GM21390 (cell line): ENCODE results near the gene MCL1.
"Not testable (repeated sequence)": the region's sequence is repeated elsewhere in the genome, so short reads cannot be mapped to it uniquely, and the experiment has no call there.

ENCODE experiments used
- ATAC-seq: cut with Tn5 transposase; IDR thresholded peaks from one replicate; pipeline ENCODE4 v1.9.1; 2021; ENCODE audit not compliant: unreplicated experiment

The MCL1 gene

GRCh38 chr1:150579110-150579944 lies at the start of gene MCL1:
TSS of gene MCL1 (minus strand) at chr1:150579610. CDS start at chr1:150579530, 80 bp downstream.
- ATAC-seq, result peak; percentile 81

DNA sequence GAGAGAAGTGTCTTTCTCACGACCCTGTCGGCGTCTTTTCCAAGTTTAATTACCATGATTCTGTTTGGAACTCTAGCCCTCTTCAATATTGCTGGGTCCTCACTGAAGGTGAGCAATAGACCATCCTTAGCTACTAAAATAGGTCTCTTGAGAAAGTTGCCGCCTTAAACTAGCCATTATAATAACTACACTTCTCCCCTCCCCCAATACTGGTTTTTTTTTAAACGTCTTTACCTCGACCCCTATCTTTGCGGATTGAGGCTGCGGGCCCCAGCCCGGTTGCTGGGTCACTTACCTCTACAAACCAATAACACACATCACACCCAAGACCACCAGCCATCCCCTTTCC lies 49.3 kb upstream of the MCL1 start:
- no peak for ATAC-seq

GRCh38 chr1:150627826-150628410 lies 48.5 kb upstream of the MCL1 start:
- no peak for ATAC-seq

DNA sequence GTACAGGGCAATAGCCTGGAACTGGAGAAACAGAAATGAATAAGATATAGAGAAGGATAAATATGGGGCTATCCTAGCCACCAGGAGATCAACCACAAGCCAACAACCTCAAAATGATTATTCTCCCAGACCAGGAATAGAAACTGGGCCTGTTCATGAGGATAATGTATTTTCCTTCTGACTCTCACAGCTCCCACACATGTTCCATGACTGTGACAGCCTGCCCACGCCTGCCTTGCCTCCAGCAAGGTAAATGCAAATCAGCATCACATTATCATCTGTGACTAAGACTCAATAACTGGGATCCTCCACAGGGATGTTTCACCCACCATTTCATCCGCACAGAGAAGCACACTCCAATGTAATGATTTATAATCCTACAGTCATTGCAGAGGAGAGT lies 46.7 kb upstream of the MCL1 start:
- ATAC-seq, result no peak

GRCh38 chr1:150624546-150624945 lies 45.1 kb upstream of the MCL1 start:
- ATAC-seq, result not testable (repeated sequence)

DNA sequence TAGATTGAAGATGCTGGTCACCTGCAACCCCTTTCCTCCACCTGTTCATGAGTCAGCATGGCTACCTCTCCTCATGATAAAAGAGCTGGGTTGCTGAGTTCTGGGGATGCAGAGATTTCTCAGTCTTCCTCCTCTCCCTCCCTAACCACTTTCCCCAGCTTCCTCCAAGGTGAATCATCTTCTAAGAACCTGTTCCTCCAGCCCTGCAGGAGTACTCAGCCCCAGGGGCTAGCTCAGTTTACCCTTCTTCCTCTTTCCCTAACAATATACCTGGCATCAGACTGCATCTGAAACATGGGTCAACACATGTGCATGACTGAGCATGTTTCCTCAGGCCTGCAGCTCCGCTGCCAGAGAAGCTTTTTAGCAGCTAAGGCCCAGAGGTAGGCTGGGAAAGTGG lies 44.7 kb upstream of the MCL1 start:
- not testable (repeated sequence) for ATAC-seq

DNA sequence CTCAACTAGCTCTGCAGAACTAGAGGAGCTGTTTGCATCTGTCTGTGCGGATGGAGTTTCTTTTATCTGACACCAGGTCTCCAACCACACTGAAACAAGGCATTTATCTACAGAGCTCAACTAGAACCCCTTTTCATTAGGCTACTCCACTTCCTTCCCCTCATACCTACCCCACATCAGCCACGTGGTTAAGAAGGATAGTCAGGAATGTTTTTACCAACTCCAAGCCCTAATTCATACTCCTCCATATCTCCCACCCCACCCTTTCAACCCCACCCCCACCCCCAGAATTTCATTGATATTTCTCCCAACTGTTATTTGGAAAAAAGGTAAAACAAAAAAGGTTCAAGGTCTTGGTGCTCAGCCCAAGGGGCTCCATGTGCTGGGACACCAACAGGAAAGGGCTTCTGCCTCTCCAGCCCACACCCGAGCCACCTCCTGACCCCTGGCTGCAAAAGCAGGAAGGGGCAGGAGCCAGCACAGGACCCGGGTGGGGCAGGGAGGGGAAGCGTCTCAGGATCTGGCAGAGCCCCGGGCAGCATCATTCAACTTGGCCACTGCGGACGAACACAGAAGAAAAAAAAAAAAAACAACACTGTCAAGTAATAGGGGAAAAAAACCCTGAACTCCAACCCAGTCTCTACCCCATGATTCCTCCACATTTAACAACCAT lies 43.0 kb upstream of the MCL1 start:
- ATAC-seq, result no peak

DNA sequence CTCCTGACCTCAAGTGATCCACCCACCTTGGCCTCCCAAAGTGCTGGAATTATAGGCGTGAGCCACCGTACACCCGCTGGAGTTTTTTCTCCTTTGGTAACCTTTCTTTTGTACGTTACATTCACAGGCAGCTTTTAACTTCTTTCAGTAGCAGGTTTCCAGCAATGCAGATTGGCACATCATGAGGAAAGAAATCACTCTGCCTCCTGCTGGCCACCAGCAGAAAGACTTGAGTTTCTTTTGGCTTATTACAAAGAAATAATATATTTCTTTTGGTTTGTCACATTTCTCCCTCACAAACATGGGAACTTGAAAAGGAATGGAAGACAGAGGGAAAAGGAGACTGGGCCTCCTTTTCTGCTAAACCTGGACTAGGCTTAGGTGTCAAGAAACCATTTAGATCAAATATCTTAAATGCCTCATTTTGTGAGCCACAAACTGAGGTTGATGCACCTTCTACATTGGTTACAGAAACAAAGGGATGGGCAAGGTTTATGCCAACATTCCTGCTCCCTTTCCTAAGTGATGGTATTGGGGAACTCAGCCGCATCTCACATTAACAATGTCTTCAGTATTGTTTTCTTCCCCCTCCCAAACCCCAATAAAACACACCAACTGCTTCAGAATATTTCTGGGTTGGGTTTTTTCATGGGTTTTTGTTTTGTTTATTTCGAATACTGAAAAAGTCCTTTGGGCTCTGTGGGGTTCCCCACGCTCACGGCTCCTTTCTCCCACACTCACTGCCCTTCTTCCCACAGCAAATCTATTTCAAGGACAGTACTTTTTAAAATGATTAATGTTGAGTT lies 42.3 kb upstream of the MCL1 start:
- no peak for ATAC-seq

DNA sequence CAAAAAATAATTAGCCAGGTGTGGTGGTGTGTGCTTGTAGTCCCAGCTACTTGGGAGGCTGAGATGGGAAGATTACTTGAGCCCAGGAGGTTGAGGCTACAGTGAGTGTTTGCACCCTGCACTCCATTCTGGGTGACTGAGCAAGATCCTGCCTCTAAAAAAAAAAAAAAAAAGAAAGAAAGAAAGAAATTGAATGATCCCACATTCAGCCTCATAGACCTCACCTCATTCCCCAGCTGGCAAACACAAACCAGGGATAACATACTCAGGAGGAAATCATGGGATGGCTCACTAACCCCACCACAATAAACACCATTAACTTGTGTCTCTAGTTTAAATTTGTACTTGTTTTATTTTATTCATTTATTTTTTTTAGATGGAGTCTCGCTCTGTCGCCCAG lies 41.5 kb upstream of the MCL1 start:
- ATAC-seq, result no peak

DNA sequence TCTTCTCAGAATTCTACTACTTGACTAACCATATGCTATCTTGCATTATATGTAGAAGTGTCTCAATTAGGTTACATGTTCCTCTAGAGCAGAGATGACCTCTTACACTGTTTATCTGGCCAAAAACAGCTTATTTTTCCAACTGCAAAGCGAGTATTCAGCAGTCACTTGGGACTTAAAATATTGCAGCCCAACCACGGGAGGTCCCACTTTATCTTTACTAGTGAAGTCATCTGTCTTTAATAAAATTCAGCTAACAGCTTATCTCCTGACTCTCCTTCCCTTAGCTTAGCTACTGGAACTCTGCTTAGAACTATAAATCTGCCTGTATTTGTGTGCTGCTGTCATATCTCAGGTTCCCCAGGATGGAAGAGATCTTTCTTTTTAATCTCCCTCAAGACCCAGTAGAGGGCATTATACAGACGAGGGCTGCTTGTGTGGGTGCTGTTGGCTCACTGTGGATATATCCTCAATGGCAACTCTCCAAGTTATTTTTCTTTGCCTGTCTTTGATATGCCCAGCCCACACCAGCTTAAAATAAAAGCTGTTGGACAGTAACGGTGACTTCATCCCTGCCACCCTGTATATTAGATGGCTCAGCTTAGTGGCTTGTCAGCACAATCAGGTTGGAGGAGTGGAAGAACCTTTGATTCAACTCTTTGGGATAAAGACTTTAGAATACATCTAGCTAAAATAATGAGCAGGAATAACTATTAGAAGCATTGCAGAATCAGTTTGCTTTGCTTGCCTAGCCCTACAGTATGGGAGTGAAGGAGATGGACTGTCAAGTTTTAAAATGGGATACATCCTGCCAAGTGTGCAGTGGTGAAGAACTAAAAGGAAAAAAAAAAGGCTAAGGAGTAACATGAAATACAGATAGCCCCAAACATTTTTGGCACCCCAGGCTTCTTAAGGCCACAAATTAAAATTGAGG lies 40.4 kb upstream of the MCL1 start:
- ATAC-seq, result no peak

DNA sequence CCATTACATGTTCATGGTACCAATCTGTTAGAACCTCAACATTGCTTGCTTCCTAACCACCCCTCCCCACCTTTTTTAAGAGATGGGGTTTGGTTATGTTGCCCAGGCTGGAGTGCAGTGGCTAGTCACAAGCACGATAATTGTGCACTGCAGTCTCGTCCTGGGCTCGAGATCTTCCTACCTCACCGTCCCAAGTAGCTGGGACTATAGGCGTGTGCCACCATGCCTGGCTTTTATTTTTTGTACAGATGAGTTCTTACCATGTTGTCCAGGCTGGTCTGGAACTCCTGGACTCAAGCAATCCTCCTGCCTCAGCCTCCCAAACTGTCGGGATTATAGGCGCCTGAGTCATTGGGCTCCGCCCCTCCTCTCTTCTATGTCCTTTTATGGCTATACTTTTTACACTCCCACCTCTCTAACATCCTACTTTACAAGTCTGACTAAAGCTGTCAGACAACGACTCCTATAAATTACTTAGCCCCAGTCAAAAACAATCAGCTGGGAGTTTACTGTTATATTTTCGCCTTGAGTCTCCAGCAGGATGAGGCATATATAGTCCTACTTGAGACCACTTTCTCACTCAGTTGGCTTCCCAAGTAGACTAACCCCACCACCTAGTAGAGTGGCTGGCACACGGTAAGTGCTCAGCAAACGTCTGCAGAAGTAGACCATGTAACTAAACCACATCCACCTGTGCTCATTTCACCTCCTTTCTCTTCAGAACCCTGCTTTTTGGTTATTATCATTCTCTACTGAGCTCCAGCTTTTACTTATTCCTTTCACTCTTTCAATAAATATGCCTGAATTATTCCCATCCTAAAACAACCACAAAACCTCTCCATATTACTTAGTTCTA lies 36.2 kb upstream of the MCL1 start:
- ATAC-seq, result no peak

GRCh38 chr1:150613061-150613920 lies 33.9 kb upstream of the MCL1 start:
- no peak for ATAC-seq

GRCh38 chr1:150612014-150612345 lies 32.6 kb upstream of the MCL1 start:
- no peak for ATAC-seq

GRCh38 chr1:150610576-150610975 lies 31.2 kb upstream of the MCL1 start:
- no peak for ATAC-seq

- no peak for ATAC-seq
Observed at GRCh38 chr1:150609732-150610131, 30.3 kb upstream of the MCL1 start.

GRCh38 chr1:150606463-150607142 lies 27.2 kb upstream of the MCL1 start:
- ATAC-seq, result no peak

DNA sequence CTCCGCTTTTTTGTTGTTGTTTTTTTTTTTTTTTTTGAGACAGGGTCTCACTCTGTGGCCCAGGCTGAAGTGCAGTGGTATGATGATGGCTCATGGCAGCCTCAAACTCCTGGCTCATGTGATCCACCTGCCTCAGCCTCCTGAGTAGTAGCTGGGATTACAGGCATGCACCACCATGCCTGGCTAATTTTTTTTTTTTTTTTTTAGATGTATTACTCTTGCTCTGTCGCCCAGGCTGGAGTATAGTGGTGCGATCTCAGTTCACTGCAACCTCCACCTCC lies 26.0 kb upstream of the MCL1 start:
- ATAC-seq, result not testable (repeated sequence)

DNA sequence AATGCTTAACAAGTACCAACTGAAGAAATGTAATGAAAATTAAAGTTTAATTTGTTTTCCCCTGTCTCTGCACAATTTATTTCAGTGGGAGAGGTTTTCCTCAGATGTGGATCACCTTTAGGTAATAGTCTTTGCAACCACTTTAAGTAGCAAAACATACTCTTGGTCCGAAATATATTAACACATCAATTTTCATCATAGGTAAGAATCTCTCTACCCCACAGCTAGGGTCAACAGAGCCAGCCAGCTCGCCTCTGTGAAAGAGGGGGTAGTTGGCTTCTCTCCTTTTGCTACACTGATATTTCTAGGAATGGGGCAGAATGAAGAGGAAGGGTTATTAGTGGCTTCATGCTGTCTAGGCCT lies 24.8 kb upstream of the MCL1 start:
- ATAC-seq, result no peak
